Endothelial cell of umbilical vein (primary cell): ENCODE results near the gene MBD3L2. TPM values are rescaled to one million over a fixed set of nuclear protein-coding genes. Genes with fewer than 3 reads are reported as not detected.

Source experiments
- BruUV-seq: library from RNA; stranded (reverse); fragments of 400-500 nt; replicated peaks from 2 replicates; lab custom pipeline; 2021; lab: Mats Ljungman, UMichigan
- CTCF ChIA-PET: fragments of 300-600, 350-600 bp; sonication (Branson Sonifier 250); formaldehyde crosslinking; loops from one replicate; lab custom pipeline; 2021; ENCODE audit warnings: antibody characterized with exemption, inconsistent platforms; lab: Charles Lee
- POLR2A ChIA-PET: fragments of 300-600, 350-600 bp; sonication (Branson Sonifier 250); formaldehyde crosslinking; loops from one replicate; lab custom pipeline; 2021; ENCODE audit warnings: antibody characterized with exemption, inconsistent platforms; lab: Charles Lee
- DNase-seq: peaks from one replicate; pipeline ENCODE4 v3.0.0-alpha.2; 2011; ENCODE audit warnings: low read depth, low spot score
- FAIRE-seq: peaks from 2 replicates; lab custom pipeline; 2011; peaks lifted over from hg19 to GRCh38; lab: Jason Lieb, UNC
- H2AFZ ChIP-seq: 2 replicates; pipeline ENCODE4 v1.6.0; 2012; ENCODE audit warnings: low read depth, low read length, control low read depth, inconsistent platforms
- H3K27ac ChIP-seq: 2 replicates; pipeline ENCODE4 v1.5.1; 2011; ENCODE audit warnings: low read depth, mild to moderate bottlenecking, control low read depth, low read length, moderate library complexity; ENCODE audit not compliant: insufficient read depth
- H3K27me3 ChIP-seq, 2 experiments: 2 replicates each; pipeline versions ENCODE4 v1.6.0 to v1.6.1; 2011; ENCODE audit warnings: low read length in 2 of 2, mixed read lengths in 1 of 2; ENCODE audit not compliant: control insufficient read depth in 2 of 2, insufficient read depth in 2 of 2
- H3K36me3 ChIP-seq, 2 experiments: 2 replicates in 1 of 2; 3 replicates in 1 of 2; pipeline ENCODE4 v1.5.1; 2011; ENCODE audit warnings: low read length in 2 of 2, mild to moderate bottlenecking in 1 of 2, moderate library complexity in 1 of 2; ENCODE audit not compliant: control insufficient read depth in 2 of 2, insufficient read depth in 2 of 2; ENCODE audit errors: extremely low read depth in 1 of 2
- H3K4me1 ChIP-seq: 3 replicates; pipeline ENCODE4 v1.5.1; 2011; ENCODE audit warnings: mild to moderate bottlenecking, low read length; ENCODE audit not compliant: control insufficient read depth, insufficient read depth; ENCODE audit errors: extremely low read depth
- H3K4me2 ChIP-seq: 2 replicates; pipeline ENCODE4 v1.6.1; 2011; ENCODE audit warnings: low read length, control low read depth, mixed read lengths; ENCODE audit not compliant: insufficient read depth
- H3K4me3 ChIP-seq, 3 experiments: fragments of 200-600 bp in 1 of 3; sonication (generic), shearing (Covaris generic) in 1 of 3; replicated peaks in 1 of 3; 2 replicates each; pipeline ENCODE4 v1.5.1; 2011 to 2016; ENCODE audit warnings: control low read depth in 3 of 3, low read length in 3 of 3, mild to moderate bottlenecking in 2 of 3, inconsistent platforms in 1 of 3, low read depth in 1 of 3, moderate library complexity in 1 of 3; ENCODE audit not compliant: insufficient read depth in 1 of 3
- H3K79me2 ChIP-seq: 2 replicates; pipeline ENCODE4 v1.6.0; 2012; ENCODE audit warnings: low read length, inconsistent platforms; ENCODE audit not compliant: control insufficient read depth, insufficient read depth
- H3K9ac ChIP-seq: replicated peaks from 2 replicates; pipeline ENCODE3; 2011; ENCODE audit warnings: low read length, control low read depth; ENCODE audit not compliant: insufficient read depth; ENCODE audit errors: extremely low read depth
- H3K9me1 ChIP-seq: replicated peaks from 3 replicates; pipeline ENCODE4 v1.6.0; 2011; ENCODE audit warnings: mild to moderate bottlenecking, low read length; ENCODE audit not compliant: control insufficient read depth, insufficient read depth; ENCODE audit errors: extremely low read depth
- H3K9me3 ChIP-seq: replicated peaks from 2 replicates; pipeline ENCODE4 v1.5.1; 2012; ENCODE audit warnings: low read length, inconsistent platforms; ENCODE audit not compliant: control insufficient read depth, insufficient read depth
- H4K20me1 ChIP-seq: replicated peaks from 2 replicates; pipeline ENCODE3; 2011; ENCODE audit warnings: mild to moderate bottlenecking, low read length; ENCODE audit not compliant: control insufficient read depth, insufficient read depth; ENCODE audit errors: extremely low read depth
- EZH2 ChIP-seq: IDR thresholded peaks from 2 replicates; pipeline ENCODE4 v1.6.1; 2012; ENCODE audit warnings: borderline replicate concordance, low read depth, mild to moderate bottlenecking, moderate library complexity, low read length, inconsistent platforms; ENCODE audit not compliant: severe bottlenecking
- FOS ChIP-seq: IDR thresholded peaks from 2 replicates; pipeline ENCODE4 v1.6.1; 2011; ENCODE audit warnings: mild to moderate bottlenecking, low read length, moderate library complexity, borderline replicate concordance; ENCODE audit not compliant: insufficient read depth
- GATA2 ChIP-seq: IDR thresholded peaks from 2 replicates; pipeline ENCODE4 v1.7.0; 2011; ENCODE audit warnings: low read depth, mild to moderate bottlenecking, moderate library complexity, mixed read lengths, low read length; ENCODE audit not compliant: insufficient read length, insufficient read depth
- JUN ChIP-seq: IDR thresholded peaks from 2 replicates; pipeline ENCODE4 v1.6.1; 2011; ENCODE audit warnings: borderline replicate concordance, low read depth; ENCODE audit not compliant: insufficient read length, insufficient read depth
- MAX ChIP-seq: IDR thresholded peaks from 2 replicates; pipeline ENCODE4 v1.6.1; 2011; ENCODE audit not compliant: insufficient read depth, insufficient read length
- MYC ChIP-seq: IDR thresholded peaks from one replicate; pipeline ENCODE4 v1.6.1; 2011; ENCODE audit warnings: mild to moderate bottlenecking, low read depth, low read length
- POLR2A ChIP-seq: IDR thresholded peaks from 2 replicates; pipeline ENCODE4 v1.6.1; 2012; ENCODE audit warnings: low read depth, mild to moderate bottlenecking, control low read depth, low read length
- POLR2AphosphoS5 ChIP-seq: IDR thresholded peaks from 2 replicates; pipeline ENCODE4 v1.6.1; 2012; ENCODE audit warnings: low read depth, mild to moderate bottlenecking, control low read depth, low read length, moderate library complexity; ENCODE audit not compliant: insufficient read depth
- dilution Hi-C: fragments of 300-500 bp; cut with MboI; formaldehyde crosslinking; loops from one replicate; pipeline ENCODE4 v1.15.0; 2019; ENCODE audit warnings: low sequenced_read_pairs; ENCODE audit not compliant: extremely low pct_ligation_motif_present
- intact Hi-C: fragments of 100-400 bp; cut with micrococcal nuclease; formaldehyde crosslinking; loops from one replicate; pipeline ENCODE4 v1.10.0; 2022
- polyA plus RNA-seq, 4 experiments: library from polyadenylated mRNA; depleted of rRNA in 3 of 4; stranded (reverse) in 3 of 4; unstranded in 1 of 4; fragments of >200 nt; gene quantifications; 2 replicates each; pipeline versions ENCODE4 v1.2.1 to v1.2.3, GENCODE V29; 2011 to 2012; ENCODE audit warnings: missing spikeins in 1 of 4
- total RNA-seq: library from RNA; stranded (reverse); gene quantifications from 2 replicates; pipeline ENCODE4 v1.2.3, GENCODE V29; 2021
- TF ChIP-seq, protein P1 (sequence below), 2 donors: IDR thresholded peaks; 1 replicate in 1 of 2; 2 replicates in 1 of 2; pipeline ENCODE4 v1.5.1; 2011; ENCODE audit warnings: low read length in 2 of 2, mild to moderate bottlenecking in 2 of 2, moderate library complexity in 2 of 2, control low read depth in 1 of 2, inconsistent platforms in 1 of 2, low read depth in 1 of 2; ENCODE audit not compliant: insufficient read depth in 1 of 2; ENCODE audit errors: extremely low read depth in 1 of 2

Gene MBD3L2
- total and polyA plus RNA-seq, 2 donors (not counting 3 experiments of a cell fraction or from before 2014, with no cell fraction given), result not detected

DNA sequence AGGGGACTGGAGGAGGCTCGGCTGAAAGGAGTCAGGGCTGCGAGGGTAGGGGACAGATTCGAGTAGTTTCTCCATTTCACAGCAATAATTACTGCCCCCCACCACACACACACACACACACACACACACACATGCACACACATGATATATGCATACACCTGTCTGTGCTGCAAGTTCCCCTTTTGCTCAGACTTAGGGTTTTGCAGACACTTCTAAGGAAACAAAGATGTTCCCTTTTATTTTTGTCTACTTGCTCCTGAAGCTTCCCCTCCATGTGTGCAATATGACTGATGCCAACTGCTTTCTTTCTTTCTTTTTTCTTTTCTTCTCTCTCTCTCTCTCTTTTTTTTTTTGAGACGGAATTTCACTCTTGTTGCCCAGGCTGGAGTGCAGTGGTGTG lies 41.3 kb upstream of the MBD3L2 start:
- CTCF ChIA-PET, result no interaction called here
- no peaks in the 10 kb centered on the region for H4K20me1 ChIP-seq
- intact Hi-C loops (no loop called here), dilution Hi-C loops (no loop called here)
- no peaks in the 10 kb centered on the region for H3K27me3 ChIP-seq
- no peaks in the 10 kb centered on the region for H3K9me1 ChIP-seq
- H3K36me3 ChIP-seq, result no peaks in the 10 kb centered on the region
- DNase-seq (no peak), FAIRE-seq (no peak)
- POLR2A ChIA-PET, result no interaction called here
- TF ChIP-seq, protein P1, sequence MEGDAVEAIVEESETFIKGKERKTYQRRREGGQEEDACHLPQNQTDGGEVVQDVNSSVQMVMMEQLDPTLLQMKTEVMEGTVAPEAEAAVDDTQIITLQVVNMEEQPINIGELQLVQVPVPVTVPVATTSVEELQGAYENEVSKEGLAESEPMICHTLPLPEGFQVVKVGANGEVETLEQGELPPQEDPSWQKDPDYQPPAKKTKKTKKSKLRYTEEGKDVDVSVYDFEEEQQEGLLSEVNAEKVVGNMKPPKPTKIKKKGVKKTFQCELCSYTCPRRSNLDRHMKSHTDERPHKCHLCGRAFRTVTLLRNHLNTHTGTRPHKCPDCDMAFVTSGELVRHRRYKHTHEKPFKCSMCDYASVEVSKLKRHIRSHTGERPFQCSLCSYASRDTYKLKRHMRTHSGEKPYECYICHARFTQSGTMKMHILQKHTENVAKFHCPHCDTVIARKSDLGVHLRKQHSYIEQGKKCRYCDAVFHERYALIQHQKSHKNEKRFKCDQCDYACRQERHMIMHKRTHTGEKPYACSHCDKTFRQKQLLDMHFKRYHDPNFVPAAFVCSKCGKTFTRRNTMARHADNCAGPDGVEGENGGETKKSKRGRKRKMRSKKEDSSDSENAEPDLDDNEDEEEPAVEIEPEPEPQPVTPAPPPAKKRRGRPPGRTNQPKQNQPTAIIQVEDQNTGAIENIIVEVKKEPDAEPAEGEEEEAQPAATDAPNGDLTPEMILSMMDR (IDR thresholded peaks at IDR 0.05; ENCODE audit: extremely low read depth in 1 of 2, insufficient read depth in 1 of 2, low read depth in 1 of 2, low read length in 2 of 2), result no peak
- TF ChIP-seq POLR2A, result no peak
- no peak for TF ChIP-seq POLR2AphosphoS5
- no peak for TF ChIP-seq MAX
- TF ChIP-seq MYC, result no peak
- TF ChIP-seq GATA2, result no peak
- no peak for TF ChIP-seq JUN
- no peak for TF ChIP-seq FOS
- TF ChIP-seq EZH2, result no peak
- no peak overlapping the region for H3K4me3 ChIP-seq
- H2AFZ ChIP-seq, result no peak overlapping the region
- no peaks in the 10 kb centered on the region for H3K4me1 ChIP-seq
- H3K4me2 ChIP-seq, result no peak overlapping the region
- H3K9ac ChIP-seq, result no peak overlapping the region
- no peaks in the 10 kb centered on the region for H3K79me2 ChIP-seq
- no peak overlapping the region for H3K27ac ChIP-seq
- no peaks in the 10 kb centered on the region for H3K9me3 ChIP-seq
- no TSS peak for BruUV-seq
